22Rv1 (cell line): ENCODE data around the gene MRPL22.

ENCODE experiments used
- CTCF ChIP-seq: fragments of 450-650 bp; IDR thresholded peaks from 2 replicates; pipeline ENCODE4 v1.5.1; 2017; ENCODE audit warnings: mild to moderate bottlenecking
- ZFX ChIP-seq: fragments of 450-650 bp; IDR thresholded peaks from 2 replicates; pipeline ENCODE4 v1.6.1; 2017; ENCODE audit warnings: antibody characterized with exemption, borderline replicate concordance

GRCh38 chr5:154934881-154935280 lies 6.0 kb upstream of the MRPL22 start:
- no peak for TF ChIP-seq CTCF
- no peak for TF ChIP-seq ZFX
